Activated T-cell treated with anti-CD3 and anti-CD28 coated beads, Interleukin-2, amount 50 U/mL, for 48 hours (primary cell): ENCODE data around the gene ALDH8A1.

Source experiments
- DNase-seq, 2 experiments: peaks; one replicate each; pipeline ENCODE4 v3.0.0-alpha.2; 2020

ALDH8A1 gene

GRCh38 chr6:134949927-134950326 is at the start of gene ALDH8A1:
Gene ALDH8A1, minus strand, starts transcription at chr6:134950101. Its CDS starts 48 bp downstream, at chr6:134950053.
- DNase-seq = no peak

DNA sequence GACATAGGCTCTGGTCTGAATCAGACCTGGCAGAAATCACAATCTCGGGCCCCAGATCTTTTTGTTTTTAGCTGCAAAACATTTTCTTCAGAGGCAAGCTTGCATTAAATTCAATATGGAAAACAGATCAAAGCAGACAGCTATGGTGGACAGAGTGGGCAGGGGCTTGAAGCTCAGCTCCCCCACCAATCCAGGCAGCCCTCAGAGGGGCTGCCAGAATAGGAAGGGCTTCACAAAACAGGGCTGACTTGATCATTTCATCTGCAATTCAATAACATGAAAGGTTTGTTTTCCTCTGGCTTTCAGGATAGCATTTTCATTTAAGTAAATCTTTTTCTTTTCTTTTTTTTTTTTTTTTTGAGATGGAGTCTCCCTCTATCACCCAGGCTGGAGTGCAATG is 49.2 kb upstream of the ALDH8A1 start:
- no peak for DNase-seq

DNA sequence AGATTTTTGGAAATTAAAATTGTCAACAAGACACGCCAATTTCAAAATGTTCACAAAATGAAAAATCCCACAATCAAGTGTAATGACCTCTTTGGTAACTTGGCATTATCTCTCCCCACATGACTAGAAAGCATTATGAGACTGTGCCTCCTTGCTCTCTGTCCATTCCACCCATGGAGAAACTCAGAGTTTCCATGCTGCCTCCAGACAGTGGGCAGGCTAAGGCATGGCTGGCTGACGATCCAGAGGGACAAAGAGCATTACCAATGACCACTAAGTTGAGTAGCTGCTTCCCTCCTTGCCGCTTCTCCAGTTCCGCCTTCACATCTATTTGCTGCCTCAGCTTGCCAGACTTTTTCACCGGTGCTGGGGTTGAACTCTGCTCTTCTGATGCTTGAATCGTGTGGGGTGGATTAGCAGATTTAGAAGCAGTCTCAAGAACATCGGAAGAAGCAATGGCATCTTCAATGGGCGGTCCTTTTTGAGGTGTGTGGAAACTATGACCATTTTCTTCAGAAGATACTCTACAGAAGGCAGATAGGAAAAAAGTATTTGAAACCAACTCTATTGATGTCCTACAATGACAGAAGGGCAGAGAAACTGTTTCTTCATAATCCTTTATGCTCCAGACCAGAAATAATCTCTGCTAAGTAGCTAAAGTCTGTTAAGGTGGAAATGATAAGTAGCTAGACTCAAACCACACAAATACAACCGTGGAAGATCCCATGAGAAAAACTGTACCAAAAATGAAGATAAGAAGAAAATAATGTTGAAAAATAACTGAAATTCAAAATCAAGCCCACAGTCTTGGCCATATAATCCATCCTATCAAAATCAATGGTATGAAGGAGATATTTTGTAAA is 47.5 kb upstream of the ALDH8A1 start:
- no peak for DNase-seq

DNA sequence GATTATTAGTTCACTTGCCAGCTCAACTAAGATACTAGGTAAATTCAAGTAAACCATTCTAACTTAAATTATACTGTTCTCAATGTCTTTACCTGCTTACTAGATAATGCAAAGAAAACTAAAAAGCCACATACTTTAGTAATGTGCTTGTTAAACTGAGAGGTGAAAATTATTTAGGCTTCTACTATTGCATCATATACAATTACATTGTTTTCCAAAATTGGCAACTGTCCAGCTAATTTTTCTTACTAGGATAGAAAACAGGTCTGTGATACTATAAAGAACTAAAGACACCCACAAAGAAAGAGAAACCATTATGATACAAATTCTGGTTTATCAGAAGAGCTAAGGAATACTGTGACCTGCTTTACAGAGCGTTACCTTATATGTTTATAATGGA is 45.6 kb upstream of the ALDH8A1 start:
- no peak for DNase-seq

DNA sequence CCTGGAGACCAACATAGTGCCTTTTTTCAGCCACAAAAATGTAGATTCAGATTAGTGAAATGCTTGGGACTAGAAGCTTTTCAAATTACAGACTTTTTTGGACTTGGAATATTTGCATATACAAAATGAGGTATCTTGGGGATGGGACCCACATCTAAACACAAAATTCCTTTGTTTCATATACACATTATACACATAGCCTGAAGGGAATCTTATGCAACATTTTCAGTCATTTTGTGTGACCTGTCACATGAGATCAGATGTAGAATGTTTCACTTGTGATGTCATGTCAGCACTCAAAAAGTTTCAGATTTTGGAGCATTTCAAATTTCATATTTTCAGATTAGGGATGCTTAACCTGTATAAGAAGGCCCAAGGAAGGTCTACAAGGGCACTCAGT is 44.5 kb upstream of the ALDH8A1 start:
- DNase-seq = no peak

DNA sequence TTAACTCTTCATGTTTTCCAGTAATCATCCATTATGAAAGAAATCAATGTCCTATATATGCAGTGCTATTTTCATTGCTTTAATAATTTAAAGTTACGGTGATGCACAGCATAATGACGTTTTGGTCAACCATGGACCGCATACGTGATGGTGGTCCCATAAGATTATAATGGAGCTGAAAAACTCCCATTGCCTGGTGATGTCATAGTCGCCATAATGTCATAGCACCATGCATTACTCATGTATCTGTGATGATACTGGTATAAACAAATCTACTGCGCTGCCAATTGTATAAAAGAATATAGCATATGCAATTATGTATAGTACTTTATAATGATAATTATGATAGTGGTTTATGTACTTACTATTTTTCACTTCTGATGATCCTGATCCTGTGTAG is 42.3 kb upstream of the ALDH8A1 start:
- DNase-seq = no peak

- DNase-seq = no peak
Observed at GRCh38 chr6:134990262-134990661, 40.4 kb upstream of the ALDH8A1 start.

DNA sequence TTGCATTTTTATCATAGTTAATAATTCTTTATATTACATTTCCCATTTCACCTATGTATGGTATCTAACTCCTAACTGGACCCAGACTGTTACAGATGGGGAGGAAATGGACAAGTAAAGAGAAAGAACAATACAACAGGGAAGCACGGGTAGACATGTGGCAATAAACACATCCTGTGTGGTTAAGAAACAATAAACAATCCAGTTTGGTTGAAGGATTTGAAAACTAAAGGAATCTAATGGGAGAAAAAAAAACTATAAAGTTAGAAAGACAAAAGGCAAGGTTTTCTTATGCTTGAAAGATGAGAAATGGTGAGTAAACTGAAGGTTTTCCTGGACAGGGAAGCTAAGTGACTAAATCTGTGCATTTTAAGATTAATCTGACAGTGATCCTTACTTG is 34.9 kb upstream of the ALDH8A1 start:
- no peak for DNase-seq

DNA sequence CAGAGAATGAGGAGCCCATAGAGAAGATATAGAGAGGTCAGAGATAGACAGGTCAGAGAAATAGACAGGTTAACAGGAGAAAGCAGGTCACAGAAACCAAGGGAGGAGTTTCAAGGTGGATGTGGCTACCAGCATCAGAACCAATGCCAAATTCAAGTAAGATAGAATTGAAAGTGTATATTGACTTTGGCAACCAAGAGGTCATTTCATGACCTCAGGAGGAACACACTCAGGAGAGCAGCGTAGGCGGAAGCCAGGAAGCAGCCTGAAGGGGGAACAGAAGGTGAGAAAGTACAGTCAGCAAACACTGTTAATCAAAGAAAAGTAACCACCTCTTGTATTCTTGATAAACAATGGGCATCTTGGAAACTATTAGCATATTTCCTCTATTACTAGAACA is 33.9 kb upstream of the ALDH8A1 start:
- DNase-seq = no peak

- DNase-seq = no peak
Observed at GRCh38 chr6:134982161-134982560, 32.3 kb upstream of the ALDH8A1 start.

- no peak for DNase-seq
Observed at GRCh38 chr6:134980846-134981245, 30.9 kb upstream of the ALDH8A1 start.

DNA sequence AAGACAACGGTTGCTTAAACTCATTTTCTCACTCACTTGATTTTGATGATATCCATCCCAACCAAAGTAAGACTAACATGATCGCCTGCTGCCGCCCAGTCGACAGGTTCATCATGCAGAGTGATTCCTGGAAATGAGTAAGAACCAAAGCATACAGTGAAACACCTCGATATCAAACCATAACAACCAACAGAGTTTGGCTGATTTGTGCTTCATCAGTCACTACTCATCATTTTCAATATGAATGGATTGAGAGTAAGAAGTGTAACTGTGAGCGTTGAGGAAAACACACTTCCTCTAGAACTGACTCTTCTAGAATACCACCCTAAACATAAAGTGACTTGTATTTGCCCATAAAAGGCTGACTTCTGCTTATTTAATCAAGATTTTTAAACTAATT is 29.2 kb upstream of the ALDH8A1 start:
- peak; percentile 65 to 67 for DNase-seq

- no peak for DNase-seq
Observed at GRCh38 chr6:134974370-134974769, 24.5 kb upstream of the ALDH8A1 start.

- no peak for DNase-seq
Observed at GRCh38 chr6:134967711-134968110, 17.8 kb upstream of the ALDH8A1 start.

GRCh38 chr6:134964451-134965203 is 14.7 kb upstream of the ALDH8A1 start:
- DNase-seq = no peak

DNA sequence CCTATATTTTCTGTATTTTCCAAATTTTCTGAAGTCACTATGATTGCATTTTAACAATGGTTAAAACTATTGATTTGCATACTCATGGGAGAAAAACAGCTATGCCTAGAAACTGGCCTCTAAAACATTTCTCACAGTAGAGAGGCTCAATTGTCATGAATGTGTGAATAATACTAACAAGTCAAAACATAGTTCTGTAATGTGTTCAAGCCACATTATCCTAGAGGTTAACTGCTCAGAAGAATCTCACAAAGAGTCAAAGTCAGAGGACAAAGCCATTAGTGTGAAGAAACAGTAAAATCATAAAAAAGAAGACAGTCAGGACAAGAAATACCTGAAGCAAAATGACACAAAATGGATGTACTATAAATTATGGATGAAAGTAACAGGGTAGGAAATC is 12.5 kb upstream of the ALDH8A1 start:
- no peak for DNase-seq

DNA sequence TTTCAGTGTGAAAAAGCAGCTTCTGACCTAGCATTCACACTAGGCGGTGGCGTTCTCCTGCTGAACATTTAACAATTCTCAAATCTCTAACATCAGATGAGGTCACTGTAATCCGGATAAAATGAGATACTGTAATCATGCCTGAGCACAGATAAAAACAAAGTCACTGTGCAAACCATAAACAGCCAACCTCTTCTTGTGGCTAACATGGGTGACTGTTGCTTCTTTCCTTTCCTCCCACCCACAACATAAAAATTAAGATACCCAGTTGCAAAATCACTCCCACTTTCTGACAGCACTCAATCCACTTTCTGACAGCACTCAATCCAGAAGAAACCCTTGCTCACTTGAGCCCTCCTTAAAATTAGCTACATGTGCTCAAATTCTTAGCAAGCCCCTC is 11.5 kb upstream of the ALDH8A1 start:
- DNase-seq = no peak

DNA sequence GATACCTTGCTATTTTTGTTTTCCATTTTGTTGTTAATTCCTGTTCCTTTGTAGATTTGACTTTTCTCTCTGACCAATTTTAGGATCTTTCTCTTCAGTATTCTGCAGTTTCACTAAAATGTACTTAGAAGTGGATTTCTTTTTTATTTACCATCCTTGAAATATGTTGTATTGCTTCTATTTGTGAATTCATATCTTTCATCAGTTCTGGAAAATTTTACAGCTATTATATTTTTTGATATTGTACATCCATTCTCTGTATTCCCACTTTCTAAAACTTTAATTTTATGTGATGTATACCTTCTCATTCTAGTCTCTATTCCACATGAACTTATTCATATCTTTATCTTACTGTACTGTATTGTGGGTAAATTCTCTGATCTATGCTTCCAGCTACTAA is 9.7 kb upstream of the ALDH8A1 start:
- DNase-seq = no peak

DNA sequence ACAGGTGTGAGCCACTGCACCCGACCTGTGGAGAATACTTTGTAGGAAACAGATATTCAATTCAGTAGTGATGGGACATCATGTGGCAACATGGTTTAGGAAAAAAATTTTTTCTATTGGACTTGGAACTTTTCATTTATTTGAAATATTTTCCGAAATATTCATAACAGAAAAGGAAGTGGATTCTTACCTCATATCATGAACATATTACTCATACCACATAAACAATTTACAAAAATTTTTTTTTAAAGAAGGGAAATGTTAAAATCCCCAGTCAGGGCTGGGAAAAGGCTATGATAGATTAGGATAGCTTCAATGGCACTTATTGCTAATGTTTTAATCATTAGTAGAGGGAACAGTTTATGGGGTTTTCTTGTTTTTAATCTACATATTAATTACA is 6.8 kb upstream of the ALDH8A1 start:
- DNase-seq = no peak

- DNase-seq = no peak
Observed at GRCh38 chr6:134956032-134956431, 6.1 kb upstream of the ALDH8A1 start.

DNA sequence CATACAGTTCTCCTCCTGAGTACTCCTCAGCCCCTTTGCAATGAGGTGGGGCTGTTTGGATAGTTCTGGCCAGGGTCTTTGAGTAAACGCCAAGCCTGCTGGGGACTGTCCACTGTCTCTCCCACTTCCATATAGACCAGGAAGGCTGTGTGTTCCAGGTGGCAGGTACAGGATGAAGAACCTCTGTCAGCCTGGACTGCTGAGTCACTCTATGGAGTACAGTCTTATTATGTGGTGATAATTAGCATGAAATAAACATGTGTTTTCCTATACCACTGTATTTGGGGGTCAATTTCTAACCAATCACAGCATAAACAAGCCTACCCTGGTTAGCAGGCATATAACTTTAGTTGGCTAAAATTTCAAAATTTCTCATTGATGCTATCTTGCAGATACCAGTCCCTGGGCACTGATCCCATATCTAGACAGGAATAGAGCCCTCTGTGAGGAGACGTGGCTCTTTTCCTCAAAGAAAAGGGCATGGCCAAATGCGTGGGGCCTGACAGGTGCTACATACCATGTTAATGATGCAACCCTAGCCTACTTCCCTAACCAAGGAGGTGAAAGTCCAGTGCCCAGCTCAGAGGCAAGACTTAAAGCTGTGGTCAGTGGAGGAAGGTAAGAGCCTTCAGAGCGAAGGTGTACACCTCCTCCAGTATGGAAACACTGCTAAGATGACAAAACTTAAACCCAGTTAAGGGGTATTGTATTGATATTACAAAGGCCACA is 4.5 kb upstream of the ALDH8A1 start:
- DNase-seq = no peak

- DNase-seq = no peak
Observed at GRCh38 chr6:134951494-134952263, 1.8 kb upstream of the ALDH8A1 start.

DNA sequence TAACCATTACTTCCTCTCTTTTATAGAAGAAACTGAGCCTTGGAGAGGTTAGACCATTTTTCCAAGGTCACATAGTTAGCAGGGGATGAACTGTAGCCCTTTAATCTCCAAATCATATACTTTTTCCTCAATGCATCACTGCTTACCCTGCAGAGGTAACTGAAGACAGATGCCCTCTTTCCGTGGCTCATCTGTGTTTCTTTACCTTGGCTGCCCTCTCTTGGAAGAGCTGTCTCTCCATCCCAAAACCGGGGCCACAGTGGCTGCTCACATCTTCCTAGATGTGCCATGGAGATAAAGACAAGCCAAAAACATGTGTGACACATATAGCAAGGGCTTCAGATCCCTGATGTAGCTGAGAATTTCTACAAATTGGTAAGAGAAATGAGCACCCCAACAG is 581 bp upstream of the ALDH8A1 start:
- DNase-seq = no peak
